Activated naive CD8-positive, alpha-beta T cell (primary cell): Measurements from ENCODE around the gene ALX4.
A peak's percentile ranks its signal among the peaks of the same experiment; 100 is the strongest.

ENCODE experiments used
- H3K27ac Mint-ChIP-seq: one replicate; pipeline ENCODE4 v1.8.0; 2021; ENCODE audit warnings: mixed read lengths
- H3K27me3 Mint-ChIP-seq: one replicate; pipeline ENCODE4 v1.8.0; 2021; ENCODE audit warnings: mixed read lengths
- H3K36me3 Mint-ChIP-seq: one replicate; pipeline ENCODE4 v1.8.0; 2021; ENCODE audit warnings: mixed read lengths
- H3K4me1 Mint-ChIP-seq: one replicate; pipeline ENCODE4 v1.8.0; 2021; ENCODE audit warnings: low read depth, mixed read lengths
- H3K4me3 Mint-ChIP-seq: one replicate; pipeline ENCODE4 v1.8.0; 2021; ENCODE audit warnings: mild to moderate bottlenecking, mixed read lengths
- H3K9me3 Mint-ChIP-seq: one replicate; pipeline ENCODE4 v1.8.0; 2021; ENCODE audit warnings: low read depth, mixed read lengths

The ALX4 gene

GRCh38 chr11:44304091-44305025, 5.6 kb downstream of the ALX4 start:
- Mint-ChIP-seq H3K4me1 (peaks cover 26% of the 10 kb centered on the region), H3K27ac (no peak overlapping the region), H3K4me3 (peak overlapping the region; percentile 85), H3K27me3 (peaks cover 46% of the 10 kb centered on the region), H3K9me3 (no peaks in the 10 kb centered on the region), H3K36me3 (no peaks in the 10 kb centered on the region)

GRCh38 chr11:44303401-44303938, 6.5 kb downstream of the ALX4 start:
- peaks cover 46% of the 10 kb centered on the region for H3K27me3 Mint-ChIP-seq
- H3K4me3 Mint-ChIP-seq: no peak overlapping the region
- no peak overlapping the region for H3K27ac Mint-ChIP-seq
- H3K4me1 Mint-ChIP-seq: peaks cover 24% of the 10 kb centered on the region
- H3K36me3 Mint-ChIP-seq: no peaks in the 10 kb centered on the region
- no peaks in the 10 kb centered on the region for H3K9me3 Mint-ChIP-seq

GRCh38 chr11:44301564-44302271, 8.2 kb downstream of the ALX4 start:
- H3K4me3 Mint-ChIP-seq: no peak overlapping the region
- peaks cover 22% of the 10 kb centered on the region for H3K4me1 Mint-ChIP-seq
- H3K27me3 Mint-ChIP-seq: peaks cover 34% of the 10 kb centered on the region
- no peak overlapping the region for H3K27ac Mint-ChIP-seq
- no peaks in the 10 kb centered on the region for H3K36me3 Mint-ChIP-seq
- H3K9me3 Mint-ChIP-seq: no peaks in the 10 kb centered on the region

GRCh38 chr11:44300844-44301563, 8.9 kb downstream of the ALX4 start:
- Mint-ChIP-seq H3K9me3 (no peaks in the 10 kb centered on the region), H3K27me3 (peaks cover 30% of the 10 kb centered on the region), H3K4me3 (no peak overlapping the region), H3K27ac (no peak overlapping the region), H3K4me1 (peaks cover 18% of the 10 kb centered on the region), H3K36me3 (no peaks in the 10 kb centered on the region)

GRCh38 chr11:44298862-44299261, 11.1 kb downstream of the ALX4 start:
- Mint-ChIP-seq H3K27me3 (peaks cover 24% of the 10 kb centered on the region), H3K36me3 (no peaks in the 10 kb centered on the region), H3K4me1 (no peaks in the 10 kb centered on the region), H3K9me3 (no peaks in the 10 kb centered on the region), H3K4me3 (no peak overlapping the region), H3K27ac (no peak overlapping the region)

GRCh38 chr11:44290208-44290607, 19.7 kb downstream of the ALX4 start:
- Mint-ChIP-seq H3K27ac (no peak overlapping the region), H3K4me1 (no peaks in the 10 kb centered on the region), H3K27me3 (no peaks in the 10 kb centered on the region), H3K36me3 (no peaks in the 10 kb centered on the region), H3K9me3 (no peaks in the 10 kb centered on the region), H3K4me3 (no peak overlapping the region)

- no peaks in the 10 kb centered on the region for H3K36me3 Mint-ChIP-seq
- H3K27ac Mint-ChIP-seq: no peak overlapping the region
- no peaks in the 10 kb centered on the region for H3K4me1 Mint-ChIP-seq
- no peaks in the 10 kb centered on the region for H3K27me3 Mint-ChIP-seq
- H3K9me3 Mint-ChIP-seq: no peaks in the 10 kb centered on the region
- H3K4me3 Mint-ChIP-seq: no peak overlapping the region
Measured at GRCh38 chr11:44288133-44288526, 21.8 kb downstream of the ALX4 start.

- Mint-ChIP-seq H3K27me3 (no peaks in the 10 kb centered on the region), H3K9me3 (no peaks in the 10 kb centered on the region), H3K4me3 (no peak overlapping the region), H3K27ac (no peak overlapping the region), H3K4me1 (no peaks in the 10 kb centered on the region), H3K36me3 (no peaks in the 10 kb centered on the region)
Measured at GRCh38 chr11:44286911-44287310, 23.0 kb downstream of the ALX4 start.

- H3K27ac Mint-ChIP-seq: no peak overlapping the region
- H3K4me1 Mint-ChIP-seq: no peaks in the 10 kb centered on the region
- no peaks in the 10 kb centered on the region for H3K27me3 Mint-ChIP-seq
- H3K36me3 Mint-ChIP-seq: no peaks in the 10 kb centered on the region
- no peaks in the 10 kb centered on the region for H3K9me3 Mint-ChIP-seq
- no peak overlapping the region for H3K4me3 Mint-ChIP-seq
Measured at GRCh38 chr11:44286268-44286880, 23.6 kb downstream of the ALX4 start.

- Mint-ChIP-seq H3K4me3 (no peak overlapping the region), H3K27ac (no peak overlapping the region), H3K36me3 (no peaks in the 10 kb centered on the region), H3K27me3 (no peaks in the 10 kb centered on the region), H3K4me1 (no peaks in the 10 kb centered on the region), H3K9me3 (no peaks in the 10 kb centered on the region)
Measured at GRCh38 chr11:44285756-44286155, 24.2 kb downstream of the ALX4 start.

GRCh38 chr11:44282620-44283019, 27.3 kb downstream of the ALX4 start:
- no peak overlapping the region for H3K27ac Mint-ChIP-seq
- no peaks in the 10 kb centered on the region for H3K9me3 Mint-ChIP-seq
- no peak overlapping the region for H3K4me3 Mint-ChIP-seq
- H3K36me3 Mint-ChIP-seq: no peaks in the 10 kb centered on the region
- H3K4me1 Mint-ChIP-seq: no peaks in the 10 kb centered on the region
- no peaks in the 10 kb centered on the region for H3K27me3 Mint-ChIP-seq

GRCh38 chr11:44281151-44281550, 28.8 kb downstream of the ALX4 start:
- Mint-ChIP-seq H3K27me3 (no peaks in the 10 kb centered on the region), H3K36me3 (no peaks in the 10 kb centered on the region), H3K4me3 (no peak overlapping the region), H3K27ac (no peak overlapping the region), H3K4me1 (no peaks in the 10 kb centered on the region), H3K9me3 (no peaks in the 10 kb centered on the region)

GRCh38 chr11:44280257-44280656, 29.7 kb downstream of the ALX4 start:
- H3K4me3 Mint-ChIP-seq: no peak overlapping the region
- H3K27ac Mint-ChIP-seq: no peak overlapping the region
- no peaks in the 10 kb centered on the region for H3K4me1 Mint-ChIP-seq
- no peaks in the 10 kb centered on the region for H3K27me3 Mint-ChIP-seq
- no peaks in the 10 kb centered on the region for H3K36me3 Mint-ChIP-seq
- no peaks in the 10 kb centered on the region for H3K9me3 Mint-ChIP-seq

GRCh38 chr11:44279483-44279882, 30.5 kb downstream of the ALX4 start:
- Mint-ChIP-seq H3K4me1 (no peaks in the 10 kb centered on the region), H3K27ac (no peak overlapping the region), H3K4me3 (no peak overlapping the region), H3K36me3 (no peaks in the 10 kb centered on the region), H3K27me3 (no peaks in the 10 kb centered on the region), H3K9me3 (no peaks in the 10 kb centered on the region)
